Endothelial cell (in vitro differentiated cells): ENCODE measurements around the gene ACLY. TPM values are rescaled to one million over a fixed set of nuclear protein-coding genes. Genes with fewer than 3 reads are reported as not detected.

ENCODE experiments used
- DNase-seq: peaks from one replicate; pipeline ENCODE4 v3.0.0; 2021; ENCODE audit warnings: low spot score
- H3K27ac Mint-ChIP-seq: one replicate; pipeline ENCODE4 v1.8.0; 2021; ENCODE audit warnings: mixed read lengths, inconsistent platforms; ENCODE audit not compliant: unreplicated experiment
- H3K27me3 Mint-ChIP-seq: one replicate; pipeline ENCODE4 v1.8.0; 2021; ENCODE audit warnings: mild to moderate bottlenecking, moderate library complexity, mixed read lengths, inconsistent platforms; ENCODE audit not compliant: unreplicated experiment
- H3K36me3 Mint-ChIP-seq: one replicate; pipeline ENCODE4 v1.8.0; 2021; ENCODE audit warnings: mild to moderate bottlenecking, low read depth, mixed read lengths, inconsistent platforms; ENCODE audit not compliant: unreplicated experiment
- H3K4me1 Mint-ChIP-seq: one replicate; pipeline ENCODE4 v1.8.0; 2021; ENCODE audit warnings: mild to moderate bottlenecking, mixed read lengths, inconsistent platforms; ENCODE audit not compliant: unreplicated experiment
- H3K4me3 Mint-ChIP-seq: one replicate; pipeline ENCODE4 v1.8.0; 2021; ENCODE audit warnings: mild to moderate bottlenecking, mixed read lengths, inconsistent platforms; ENCODE audit not compliant: unreplicated experiment
- H3K9me3 Mint-ChIP-seq: one replicate; pipeline ENCODE4 v1.8.0; 2021; ENCODE audit warnings: mixed read lengths, inconsistent platforms; ENCODE audit not compliant: unreplicated experiment
- CTCF ChIP-seq: fragments of 200-600 bp; sonication (generic); IDR thresholded peaks from one replicate; pipeline ENCODE4 v1.5.0; 2021; ENCODE audit warnings: antibody characterized with exemption; ENCODE audit not compliant: unreplicated experiment
- total RNA-seq: library from RNA; stranded (reverse); fragmentation: NEBNext Ultra II Directional; extraction: Animal tissue kit (Norgen Biotek cat#: 25700); gene quantifications from one replicate; pipeline ENCODE4 v1.2.1, GENCODE V29; 2021; ENCODE audit not compliant: unreplicated experiment

ACLY gene
- total RNA-seq, 1 donor from 2014 or later, result 376 TPM

- DNase-seq, result no peak
- no peaks in the 10 kb centered on the region for H3K9me3 Mint-ChIP-seq
- no peak for TF ChIP-seq CTCF
- H3K4me3 Mint-ChIP-seq, result peak overlapping the region; percentile 15
- H3K36me3 Mint-ChIP-seq, result peaks cover 3% of the 10 kb centered on the region
- peak overlapping the region; percentile 41 for H3K27ac Mint-ChIP-seq
- peaks cover 31% of the 10 kb centered on the region for H3K4me1 Mint-ChIP-seq
- H3K27me3 Mint-ChIP-seq, result peaks cover 3% of the 10 kb centered on the region
Measured at GRCh38 chr17:41959030-41959335, 40.2 kb upstream of the ACLY start.

GRCh38 chr17:41957869-41958439 is 39.2 kb upstream of the ACLY start:
- no peak for TF ChIP-seq CTCF
- Mint-ChIP-seq H3K27ac (peak overlapping the region; percentile 97), H3K4me1 (peaks cover 31% of the 10 kb centered on the region), H3K9me3 (no peaks in the 10 kb centered on the region), H3K36me3 (peaks cover 3% of the 10 kb centered on the region), H3K27me3 (peaks cover 5% of the 10 kb centered on the region), H3K4me3 (peak overlapping the region; percentile 56)
- DNase-seq, result no peak

- peaks cover 3% of the 10 kb centered on the region for H3K36me3 Mint-ChIP-seq
- DNase-seq, result peak; percentile 46
- no peak for TF ChIP-seq CTCF
- H3K9me3 Mint-ChIP-seq, result no peaks in the 10 kb centered on the region
- peaks cover 29% of the 10 kb centered on the region for H3K4me1 Mint-ChIP-seq
- H3K27me3 Mint-ChIP-seq, result peaks cover 1% of the 10 kb centered on the region
- H3K27ac Mint-ChIP-seq, result peak overlapping the region; percentile 97
- peak overlapping the region; percentile 25 for H3K4me3 Mint-ChIP-seq
Measured at GRCh38 chr17:41957031-41957868, 38.5 kb upstream of the ACLY start.

- Mint-ChIP-seq H3K36me3 (peaks cover 3% of the 10 kb centered on the region), H3K4me3 (peak overlapping the region; percentile 25), H3K4me1 (peaks cover 29% of the 10 kb centered on the region), H3K9me3 (no peaks in the 10 kb centered on the region), H3K27me3 (peaks cover 1% of the 10 kb centered on the region), H3K27ac (peak overlapping the region; percentile 97)
- no peak for DNase-seq
- TF ChIP-seq CTCF, result no peak
Measured at GRCh38 chr17:41956522-41956921, 37.8 kb upstream of the ACLY start.
